ENCODE results near the gene SPEM2. TPM values are rescaled to one million over a fixed set of nuclear protein-coding genes. Genes with fewer than 3 reads are reported as not detected.

SPEM2 gene
- total and polyA plus RNA-seq, 2 of the 8 experiments (the other 6 are each of a cell fraction or from before 2014, with no cell fraction given) = 0.03 TPM; not detected in 1

DNA sequence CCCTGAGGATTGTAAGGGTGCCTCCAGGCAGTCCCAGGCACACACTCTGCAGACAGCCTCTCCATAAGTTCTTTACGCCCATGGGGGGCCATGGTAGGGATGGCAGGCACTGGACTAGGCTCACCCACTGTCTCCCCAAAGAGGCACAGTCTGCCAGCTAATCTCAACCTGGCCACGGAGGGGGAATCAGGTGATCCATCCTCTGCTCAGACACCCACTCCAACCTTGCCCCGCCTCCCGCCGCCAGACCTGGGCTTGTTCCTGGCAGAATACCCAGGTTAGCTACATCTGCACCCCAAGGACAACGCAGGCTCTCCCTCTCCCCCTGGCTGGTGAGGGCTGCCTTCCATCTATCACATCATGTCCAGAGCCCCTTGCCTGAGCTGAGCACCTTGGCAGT is 16.6 kb upstream of the SPEM2 start (continued):
- TF ChIP-seq, protein P1, sequence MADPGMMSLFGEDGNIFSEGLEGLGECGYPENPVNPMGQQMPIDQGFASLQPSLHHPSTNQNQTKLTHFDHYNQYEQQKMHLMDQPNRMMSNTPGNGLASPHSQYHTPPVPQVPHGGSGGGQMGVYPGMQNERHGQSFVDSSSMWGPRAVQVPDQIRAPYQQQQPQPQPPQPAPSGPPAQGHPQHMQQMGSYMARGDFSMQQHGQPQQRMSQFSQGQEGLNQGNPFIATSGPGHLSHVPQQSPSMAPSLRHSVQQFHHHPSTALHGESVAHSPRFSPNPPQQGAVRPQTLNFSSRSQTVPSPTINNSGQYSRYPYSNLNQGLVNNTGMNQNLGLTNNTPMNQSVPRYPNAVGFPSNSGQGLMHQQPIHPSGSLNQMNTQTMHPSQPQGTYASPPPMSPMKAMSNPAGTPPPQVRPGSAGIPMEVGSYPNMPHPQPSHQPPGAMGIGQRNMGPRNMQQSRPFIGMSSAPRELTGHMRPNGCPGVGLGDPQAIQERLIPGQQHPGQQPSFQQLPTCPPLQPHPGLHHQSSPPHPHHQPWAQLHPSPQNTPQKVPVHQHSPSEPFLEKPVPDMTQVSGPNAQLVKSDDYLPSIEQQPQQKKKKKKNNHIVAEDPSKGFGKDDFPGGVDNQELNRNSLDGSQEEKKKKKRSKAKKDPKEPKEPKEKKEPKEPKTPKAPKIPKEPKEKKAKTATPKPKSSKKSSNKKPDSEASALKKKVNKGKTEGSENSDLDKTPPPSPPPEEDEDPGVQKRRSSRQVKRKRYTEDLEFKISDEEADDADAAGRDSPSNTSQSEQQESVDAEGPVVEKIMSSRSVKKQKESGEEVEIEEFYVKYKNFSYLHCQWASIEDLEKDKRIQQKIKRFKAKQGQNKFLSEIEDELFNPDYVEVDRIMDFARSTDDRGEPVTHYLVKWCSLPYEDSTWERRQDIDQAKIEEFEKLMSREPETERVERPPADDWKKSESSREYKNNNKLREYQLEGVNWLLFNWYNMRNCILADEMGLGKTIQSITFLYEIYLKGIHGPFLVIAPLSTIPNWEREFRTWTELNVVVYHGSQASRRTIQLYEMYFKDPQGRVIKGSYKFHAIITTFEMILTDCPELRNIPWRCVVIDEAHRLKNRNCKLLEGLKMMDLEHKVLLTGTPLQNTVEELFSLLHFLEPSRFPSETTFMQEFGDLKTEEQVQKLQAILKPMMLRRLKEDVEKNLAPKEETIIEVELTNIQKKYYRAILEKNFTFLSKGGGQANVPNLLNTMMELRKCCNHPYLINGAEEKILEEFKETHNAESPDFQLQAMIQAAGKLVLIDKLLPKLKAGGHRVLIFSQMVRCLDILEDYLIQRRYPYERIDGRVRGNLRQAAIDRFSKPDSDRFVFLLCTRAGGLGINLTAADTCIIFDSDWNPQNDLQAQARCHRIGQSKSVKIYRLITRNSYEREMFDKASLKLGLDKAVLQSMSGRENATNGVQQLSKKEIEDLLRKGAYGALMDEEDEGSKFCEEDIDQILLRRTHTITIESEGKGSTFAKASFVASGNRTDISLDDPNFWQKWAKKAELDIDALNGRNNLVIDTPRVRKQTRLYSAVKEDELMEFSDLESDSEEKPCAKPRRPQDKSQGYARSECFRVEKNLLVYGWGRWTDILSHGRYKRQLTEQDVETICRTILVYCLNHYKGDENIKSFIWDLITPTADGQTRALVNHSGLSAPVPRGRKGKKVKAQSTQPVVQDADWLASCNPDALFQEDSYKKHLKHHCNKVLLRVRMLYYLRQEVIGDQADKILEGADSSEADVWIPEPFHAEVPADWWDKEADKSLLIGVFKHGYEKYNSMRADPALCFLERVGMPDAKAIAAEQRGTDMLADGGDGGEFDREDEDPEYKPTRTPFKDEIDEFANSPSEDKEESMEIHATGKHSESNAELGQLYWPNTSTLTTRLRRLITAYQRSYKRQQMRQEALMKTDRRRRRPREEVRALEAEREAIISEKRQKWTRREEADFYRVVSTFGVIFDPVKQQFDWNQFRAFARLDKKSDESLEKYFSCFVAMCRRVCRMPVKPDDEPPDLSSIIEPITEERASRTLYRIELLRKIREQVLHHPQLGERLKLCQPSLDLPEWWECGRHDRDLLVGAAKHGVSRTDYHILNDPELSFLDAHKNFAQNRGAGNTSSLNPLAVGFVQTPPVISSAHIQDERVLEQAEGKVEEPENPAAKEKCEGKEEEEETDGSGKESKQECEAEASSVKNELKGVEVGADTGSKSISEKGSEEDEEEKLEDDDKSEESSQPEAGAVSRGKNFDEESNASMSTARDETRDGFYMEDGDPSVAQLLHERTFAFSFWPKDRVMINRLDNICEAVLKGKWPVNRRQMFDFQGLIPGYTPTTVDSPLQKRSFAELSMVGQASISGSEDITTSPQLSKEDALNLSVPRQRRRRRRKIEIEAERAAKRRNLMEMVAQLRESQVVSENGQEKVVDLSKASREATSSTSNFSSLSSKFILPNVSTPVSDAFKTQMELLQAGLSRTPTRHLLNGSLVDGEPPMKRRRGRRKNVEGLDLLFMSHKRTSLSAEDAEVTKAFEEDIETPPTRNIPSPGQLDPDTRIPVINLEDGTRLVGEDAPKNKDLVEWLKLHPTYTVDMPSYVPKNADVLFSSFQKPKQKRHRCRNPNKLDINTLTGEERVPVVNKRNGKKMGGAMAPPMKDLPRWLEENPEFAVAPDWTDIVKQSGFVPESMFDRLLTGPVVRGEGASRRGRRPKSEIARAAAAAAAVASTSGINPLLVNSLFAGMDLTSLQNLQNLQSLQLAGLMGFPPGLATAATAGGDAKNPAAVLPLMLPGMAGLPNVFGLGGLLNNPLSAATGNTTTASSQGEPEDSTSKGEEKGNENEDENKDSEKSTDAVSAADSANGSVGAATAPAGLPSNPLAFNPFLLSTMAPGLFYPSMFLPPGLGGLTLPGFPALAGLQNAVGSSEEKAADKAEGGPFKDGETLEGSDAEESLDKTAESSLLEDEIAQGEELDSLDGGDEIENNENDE (IDR thresholded peaks at IDR 0.05; ENCODE audit: insufficient replicate concordance, low read length) = no peak

Measured in H1 (cell line).